Measurements from ENCODE around the gene ING4. TPM values are rescaled to one million over a fixed set of nuclear protein-coding genes. Genes with fewer than 3 reads are reported as not detected.

The ING4 gene
- total RNA-seq, 1 experiment from 2014 or later: 20.1 TPM

DNA sequence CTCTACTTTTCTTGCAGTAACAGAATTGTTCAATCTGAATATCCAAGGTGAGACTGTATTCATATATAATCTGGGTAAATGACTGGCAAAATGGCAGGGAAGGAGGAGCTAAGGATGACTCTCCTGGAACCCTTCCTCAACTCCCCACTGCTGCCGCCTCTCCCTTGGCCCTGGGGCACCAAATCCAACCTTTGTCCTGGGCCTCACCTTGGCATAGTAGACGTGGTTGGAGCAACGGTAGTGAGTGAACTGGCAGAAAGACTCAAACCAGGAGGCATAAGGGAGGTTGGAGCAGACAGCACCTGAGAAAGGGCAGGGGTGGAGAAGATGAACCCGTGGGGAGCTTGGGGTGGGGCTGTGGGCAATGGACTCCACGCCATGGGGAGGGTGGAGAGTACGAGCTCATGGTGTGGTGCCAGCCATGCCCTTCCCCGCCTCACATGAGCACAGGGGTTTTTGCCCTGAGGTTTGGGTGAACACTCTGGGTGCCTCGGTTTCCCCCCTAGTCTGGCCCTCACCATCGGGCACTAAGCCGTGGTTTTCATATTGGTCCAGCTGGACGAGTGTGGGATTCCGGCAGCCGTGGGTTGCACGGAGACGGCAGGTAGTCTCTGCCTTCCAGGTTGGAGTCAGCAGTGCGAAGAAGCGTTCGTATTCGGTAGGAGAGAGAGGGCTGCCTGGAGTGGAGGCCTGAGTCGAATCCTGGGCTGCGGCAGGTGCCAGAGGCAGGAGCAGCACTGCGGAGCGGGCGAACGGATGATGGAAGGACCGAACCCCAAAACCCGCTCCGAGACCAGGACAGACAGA lies 16.4 kb downstream of the ING4 start:
- Histone ChIP-seq H3K14ac (ENCODE audit: insufficient read depth, low read length) (no peak overlapping the region), H4K5ac (ENCODE audit: insufficient read length, low read depth, low read length) (no peak overlapping the region), H3K79me1 (ENCODE audit: insufficient read depth, low read depth, low read length, poor library complexity, severe bottlenecking) (no peaks in the 10 kb centered on the region), H3T11ph (ENCODE audit: low read length) (no peak overlapping the region), H3K27ac (ENCODE audit: insufficient read length, low read depth, low read length) (no peak overlapping the region), H4K8ac (replicated peaks; ENCODE audit: insufficient read length, low read depth, low read length) (no peak overlapping the region), H3K27me3 (ENCODE audit: insufficient read depth, low read length) (no peaks in the 10 kb centered on the region; the same call in 1 of the 2 replicates), H2BK5ac (ENCODE audit: insufficient read length, low read length) (no peak overlapping the region), H2BK120ac (ENCODE audit: low read depth, low read length, poor library complexity, severe bottlenecking) (no peak overlapping the region), H2AFZ (ENCODE audit: low read length) (no peak overlapping the region), H2BK12ac (ENCODE audit: insufficient read length, low read depth, low read length) (no peak overlapping the region), H4K91ac (ENCODE audit: insufficient read length, low read depth, low read length) (no peak overlapping the region), H3K9me3 (ENCODE audit: control insufficient read depth, low read depth, low read length) (no peaks in the 10 kb centered on the region), H3K79me2 (ENCODE audit: insufficient read depth, low read length) (no peaks in the 10 kb centered on the region), H3K56ac (ENCODE audit: insufficient read length, low read depth, low read length) (no peak overlapping the region), H4K20me1 (ENCODE audit: control insufficient read depth, insufficient read depth, insufficient read length) (no peaks in the 10 kb centered on the region), H2BK15ac (ENCODE audit: low read depth, low read length) (no peak overlapping the region), H3K4ac (ENCODE audit: low read depth, low read length) (no peak overlapping the region), H3K23me2 (ENCODE audit: insufficient read length, low read depth, low read length, poor library complexity, severe bottlenecking) (peaks cover 4% of the 10 kb centered on the region), H3K4me2 (ENCODE audit: insufficient read depth, insufficient read length, low read length) (peak overlapping the region; percentile 62), H3K18ac (ENCODE audit: insufficient read length, low read depth, low read length) (no peak overlapping the region), H2AK5ac (ENCODE audit: insufficient read length, low read length) (no peak overlapping the region), H3K4me1 (ENCODE audit: insufficient read depth, low read length) (no peaks in the 10 kb centered on the region; the same call in 1 of the 2 replicates), H3K23ac (ENCODE audit: insufficient read length, low read depth, low read length) (no peak overlapping the region), H3K9ac (ENCODE audit: extremely low read depth, insufficient read length, low read length) (no peak overlapping the region), H2BK20ac (ENCODE audit: low read depth, low read length, poor library complexity, severe bottlenecking) (no peak overlapping the region)
- peaks cover 38% of the 10 kb centered on the region for H3K27me3 Mint-ChIP-seq (ENCODE audit: low read depth)
- TF ChIP-seq, protein P1, sequence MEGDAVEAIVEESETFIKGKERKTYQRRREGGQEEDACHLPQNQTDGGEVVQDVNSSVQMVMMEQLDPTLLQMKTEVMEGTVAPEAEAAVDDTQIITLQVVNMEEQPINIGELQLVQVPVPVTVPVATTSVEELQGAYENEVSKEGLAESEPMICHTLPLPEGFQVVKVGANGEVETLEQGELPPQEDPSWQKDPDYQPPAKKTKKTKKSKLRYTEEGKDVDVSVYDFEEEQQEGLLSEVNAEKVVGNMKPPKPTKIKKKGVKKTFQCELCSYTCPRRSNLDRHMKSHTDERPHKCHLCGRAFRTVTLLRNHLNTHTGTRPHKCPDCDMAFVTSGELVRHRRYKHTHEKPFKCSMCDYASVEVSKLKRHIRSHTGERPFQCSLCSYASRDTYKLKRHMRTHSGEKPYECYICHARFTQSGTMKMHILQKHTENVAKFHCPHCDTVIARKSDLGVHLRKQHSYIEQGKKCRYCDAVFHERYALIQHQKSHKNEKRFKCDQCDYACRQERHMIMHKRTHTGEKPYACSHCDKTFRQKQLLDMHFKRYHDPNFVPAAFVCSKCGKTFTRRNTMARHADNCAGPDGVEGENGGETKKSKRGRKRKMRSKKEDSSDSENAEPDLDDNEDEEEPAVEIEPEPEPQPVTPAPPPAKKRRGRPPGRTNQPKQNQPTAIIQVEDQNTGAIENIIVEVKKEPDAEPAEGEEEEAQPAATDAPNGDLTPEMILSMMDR (conservative IDR thresholded peaks at IDR 0.05): no peak
- no peak overlapping the region; a peak in 2 of 7 replicates for H3K27ac Mint-ChIP-seq
- no peaks in the 10 kb centered on the region for H3K9me3 Mint-ChIP-seq
- H3K4me1 Mint-ChIP-seq: peaks cover 14 to 21% of the 10 kb centered on the region in 2 experiments
- H3K4me3 Mint-ChIP-seq: peak overlapping the region; percentile 78 to 89
- H3K36me3 Mint-ChIP-seq (ENCODE audit: insufficient read depth in 1 of 3, low read depth in 3 of 3): peaks cover 8 to 21% (median 16%) of the 10 kb centered on the region in 3 experiments
- no CpG with 5 or more reads among the region's 28 CpGs for WGBS (ENCODE audit: extremely low coverage, insufficient read length, low lambda C conversion rate)
- no peak for DNase-seq

Data from H9 (cell line).